ENCODE measurements around the gene ITM2A.

ITM2A gene

GRCh38 chrX:79366873-79367749 lies at the start of gene ITM2A:
ITM2A (minus strand) TSS chrX:79367334; CDS start chrX:79367215, 119 bp downstream.
- peak; percentile 49 for DNase-seq

GRCh38 chrX:79415056-79415455 lies 47.9 kb upstream of the ITM2A start:
- no peak for TF ChIP-seq CTCF (IDR thresholded peaks at IDR 0.05)
- Mint-ChIP-seq H3K4me1 (no peaks in the 10 kb centered on the region), H3K27ac (no peak overlapping the region)

More at GRCh38 chrX:79366873-79367749, at the start of gene ITM2A:
- no peak for TF ChIP-seq CTCF (IDR thresholded peaks at IDR 0.05)
- Mint-ChIP-seq H3K27ac (no peak within 1 kb of the TSS), H3K27me3 (ENCODE audit: low read depth, poor library complexity) (peaks cover 3% of the 10 kb centered on the region), H3K9me3 (peaks cover 20% of the 10 kb centered on the region), H3K4me3 (peak within 1 kb of the TSS; percentile 86), H3K36me3 (ENCODE audit: low read depth) (no peaks in the 10 kb centered on the region), H3K4me1 (peaks cover 13% of the 10 kb centered on the region)

GRCh38 chrX:79413963-79414362 lies 46.8 kb upstream of the ITM2A start:
- H3K4me1 Mint-ChIP-seq = no peaks in the 10 kb centered on the region
- no peak overlapping the region for H3K27ac Mint-ChIP-seq
- no peak overlapping the region for H3K4me3 Mint-ChIP-seq
- no peak for DNase-seq
- H3K9me3 Mint-ChIP-seq = no peaks in the 10 kb centered on the region
- H3K36me3 Mint-ChIP-seq (ENCODE audit: low read depth) = no peaks in the 10 kb centered on the region
- no peak for TF ChIP-seq CTCF (IDR thresholded peaks at IDR 0.05)
- no peaks in the 10 kb centered on the region for H3K27me3 Mint-ChIP-seq (ENCODE audit: low read depth, poor library complexity)

More at GRCh38 chrX:79415056-79415455, 47.9 kb upstream of the ITM2A start:
- no peak for DNase-seq
- Mint-ChIP-seq H3K4me3 (no peak overlapping the region), H3K9me3 (peaks cover under 1% of the 10 kb centered on the region), H3K36me3 (ENCODE audit: low read depth) (no peaks in the 10 kb centered on the region), H3K27me3 (ENCODE audit: low read depth, poor library complexity) (no peaks in the 10 kb centered on the region)

GRCh38 chrX:79412972-79413371 lies 45.8 kb upstream of the ITM2A start:
- H3K36me3 Mint-ChIP-seq (ENCODE audit: low read depth) = no peaks in the 10 kb centered on the region
- H3K27ac Mint-ChIP-seq = no peak overlapping the region
- no peaks in the 10 kb centered on the region for H3K27me3 Mint-ChIP-seq (ENCODE audit: low read depth, poor library complexity)
- H3K9me3 Mint-ChIP-seq = no peaks in the 10 kb centered on the region
- H3K4me3 Mint-ChIP-seq = no peak overlapping the region
- TF ChIP-seq CTCF (IDR thresholded peaks at IDR 0.05) = peak; percentile 38
- H3K4me1 Mint-ChIP-seq = no peaks in the 10 kb centered on the region
- DNase-seq = no peak

- no peak for TF ChIP-seq CTCF (IDR thresholded peaks at IDR 0.05)
- Mint-ChIP-seq H3K4me3 (no peak overlapping the region), H3K36me3 (ENCODE audit: low read depth) (no peaks in the 10 kb centered on the region), H3K4me1 (no peaks in the 10 kb centered on the region), H3K27me3 (ENCODE audit: low read depth, poor library complexity) (no peaks in the 10 kb centered on the region), H3K9me3 (no peaks in the 10 kb centered on the region), H3K27ac (no peak overlapping the region)
- no peak for DNase-seq
These were observed 45.0 kb upstream of the ITM2A start for GRCh38 chrX:79412166-79412565.

- H3K36me3 Mint-ChIP-seq (ENCODE audit: low read depth) = no peaks in the 10 kb centered on the region
- no peak overlapping the region for H3K27ac Mint-ChIP-seq
- no peaks in the 10 kb centered on the region for H3K27me3 Mint-ChIP-seq (ENCODE audit: low read depth, poor library complexity)
- peaks cover 11% of the 10 kb centered on the region for H3K9me3 Mint-ChIP-seq
- TF ChIP-seq CTCF (IDR thresholded peaks at IDR 0.05) = no peak
- DNase-seq = no peak
- no peaks in the 10 kb centered on the region for H3K4me1 Mint-ChIP-seq
- H3K4me3 Mint-ChIP-seq = no peak overlapping the region
These were observed 42.5 kb upstream of the ITM2A start for GRCh38 chrX:79409657-79410056.

All from nephron progenitor cell (in vitro differentiated cells).